ENCODE measurements around the gene PRR5L. TPM values are rescaled to one million over a fixed set of nuclear protein-coding genes. Genes with fewer than 3 reads are reported as not detected.

PRR5L gene
- polyA plus RNA-seq, 1 of the 3 experiments (the other 2 are of a cell fraction), result 0.46 TPM

DNA sequence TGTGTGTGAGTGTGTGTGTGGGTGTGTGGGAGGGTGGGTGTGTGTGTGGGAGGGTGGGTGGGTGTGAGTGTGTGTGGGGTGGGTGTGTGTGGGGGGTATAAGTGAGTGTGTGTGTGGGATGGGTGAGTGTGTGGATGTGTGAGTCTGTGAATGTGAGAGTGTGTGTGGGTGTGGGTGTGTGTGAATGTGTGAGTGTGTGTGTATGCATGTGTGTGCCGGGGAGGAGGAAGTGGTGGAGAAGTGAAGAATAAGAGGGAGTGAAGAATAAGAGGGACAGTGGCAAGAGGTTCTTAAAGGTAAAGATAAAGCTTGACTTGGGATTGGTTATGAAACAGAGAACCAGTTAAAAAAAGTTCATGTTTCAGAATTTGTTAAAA, 54.0 kb downstream of the PRR5L start:
- H3K4me3 ChIP-seq (ENCODE audit: low read depth in 2 of 2, low read length in 1 of 2), result no peak overlapping the region
- no peak overlapping the region for H3K4me2 ChIP-seq
- no peak overlapping the region for H3K9ac ChIP-seq
- H2AFZ ChIP-seq (ENCODE audit: low read depth), result no peak overlapping the region
- no peaks in the 10 kb centered on the region for H3K36me3 ChIP-seq (replicated peaks in 1 of 2; ENCODE audit: control insufficient read depth in 1 of 2, insufficient read depth in 2 of 2, low read length in 1 of 2)
- DNase-seq, result no peak
- POLR2A ChIA-PET, result no interaction called here
- H3K4me1 ChIP-seq (ENCODE audit: control insufficient read depth in 1 of 2, insufficient read depth in 2 of 2, low read depth in 1 of 2, low read length in 1 of 2), result peaks cover 0 to 9% of the 10 kb centered on the region in 2 experiments; a peak in 1 of 4 replicates
- H3K9me2 ChIP-seq, result no peaks in the 10 kb centered on the region
- H3K27ac ChIP-seq (ENCODE audit: low read depth in 2 of 2, low read length in 1 of 2), result no peak overlapping the region
- 100% methylated on average over 1 of the region's 1 CpG for WGBS (ENCODE audit: low lambda C conversion rate)
- no peaks in the 10 kb centered on the region for H3K9me3 ChIP-seq
- H4K20me1 ChIP-seq (ENCODE audit: insufficient read depth), result no peaks in the 10 kb centered on the region
- CTCF ChIA-PET, result interaction anchor here (1.4 kb wide), 1 partner anchor 9 kb away, joined by 3 read pairs; no protein-coding TSS in a partner anchor
- H3F3A ChIP-seq (replicated peaks; ENCODE audit: insufficient read depth), result no peaks in the 10 kb centered on the region
- TF ChIP-seq GATA2 (CRISPR knock-in tag; IDR thresholded peaks at IDR 0.05) (no peak), MXI1 (IDR thresholded peaks at IDR 0.05; ENCODE audit: low read depth, low read length) (no peak), RCOR1 (IDR thresholded peaks at IDR 0.05; ENCODE audit: low read length) (no peak), MEF2A (IDR thresholded peaks at IDR 0.05; ENCODE audit: borderline replicate concordance, low read depth) (no peak), RAD21 (IDR thresholded peaks at IDR 0.05; ENCODE audit: low read length) (no peak), POLR2AphosphoS5 (IDR thresholded peaks at IDR 0.05; ENCODE audit: low read depth, low read length) (no peak), SMC3 (IDR thresholded peaks at IDR 0.05; ENCODE audit: low read depth, low read length) (no peak), EP300 (IDR thresholded peaks at IDR 0.05; ENCODE audit: borderline replicate concordance in 1 of 2, low read depth in 1 of 2, low read length in 1 of 2) (no peak), NRF1 (IDR thresholded peaks at IDR 0.05; ENCODE audit: low read depth, low read length) (no peak), YY1 (IDR thresholded peaks at IDR 0.05; ENCODE audit: low read depth) (no peak), FOXJ3 (CRISPR knock-in tag; IDR thresholded peaks at IDR 0.05) (no peak)
- TF ChIP-seq, protein P1, sequence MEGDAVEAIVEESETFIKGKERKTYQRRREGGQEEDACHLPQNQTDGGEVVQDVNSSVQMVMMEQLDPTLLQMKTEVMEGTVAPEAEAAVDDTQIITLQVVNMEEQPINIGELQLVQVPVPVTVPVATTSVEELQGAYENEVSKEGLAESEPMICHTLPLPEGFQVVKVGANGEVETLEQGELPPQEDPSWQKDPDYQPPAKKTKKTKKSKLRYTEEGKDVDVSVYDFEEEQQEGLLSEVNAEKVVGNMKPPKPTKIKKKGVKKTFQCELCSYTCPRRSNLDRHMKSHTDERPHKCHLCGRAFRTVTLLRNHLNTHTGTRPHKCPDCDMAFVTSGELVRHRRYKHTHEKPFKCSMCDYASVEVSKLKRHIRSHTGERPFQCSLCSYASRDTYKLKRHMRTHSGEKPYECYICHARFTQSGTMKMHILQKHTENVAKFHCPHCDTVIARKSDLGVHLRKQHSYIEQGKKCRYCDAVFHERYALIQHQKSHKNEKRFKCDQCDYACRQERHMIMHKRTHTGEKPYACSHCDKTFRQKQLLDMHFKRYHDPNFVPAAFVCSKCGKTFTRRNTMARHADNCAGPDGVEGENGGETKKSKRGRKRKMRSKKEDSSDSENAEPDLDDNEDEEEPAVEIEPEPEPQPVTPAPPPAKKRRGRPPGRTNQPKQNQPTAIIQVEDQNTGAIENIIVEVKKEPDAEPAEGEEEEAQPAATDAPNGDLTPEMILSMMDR (IDR thresholded peaks at IDR 0.05), result no peak
- TF ChIP-seq, protein P2, sequence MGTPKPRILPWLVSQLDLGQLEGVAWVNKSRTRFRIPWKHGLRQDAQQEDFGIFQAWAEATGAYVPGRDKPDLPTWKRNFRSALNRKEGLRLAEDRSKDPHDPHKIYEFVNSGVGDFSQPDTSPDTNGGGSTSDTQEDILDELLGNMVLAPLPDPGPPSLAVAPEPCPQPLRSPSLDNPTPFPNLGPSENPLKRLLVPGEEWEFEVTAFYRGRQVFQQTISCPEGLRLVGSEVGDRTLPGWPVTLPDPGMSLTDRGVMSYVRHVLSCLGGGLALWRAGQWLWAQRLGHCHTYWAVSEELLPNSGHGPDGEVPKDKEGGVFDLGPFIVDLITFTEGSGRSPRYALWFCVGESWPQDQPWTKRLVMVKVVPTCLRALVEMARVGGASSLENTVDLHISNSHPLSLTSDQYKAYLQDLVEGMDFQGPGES (IDR thresholded peaks at IDR 0.05; ENCODE audit: low read depth, low read length), result no peak
- TF ChIP-seq, protein P3, sequence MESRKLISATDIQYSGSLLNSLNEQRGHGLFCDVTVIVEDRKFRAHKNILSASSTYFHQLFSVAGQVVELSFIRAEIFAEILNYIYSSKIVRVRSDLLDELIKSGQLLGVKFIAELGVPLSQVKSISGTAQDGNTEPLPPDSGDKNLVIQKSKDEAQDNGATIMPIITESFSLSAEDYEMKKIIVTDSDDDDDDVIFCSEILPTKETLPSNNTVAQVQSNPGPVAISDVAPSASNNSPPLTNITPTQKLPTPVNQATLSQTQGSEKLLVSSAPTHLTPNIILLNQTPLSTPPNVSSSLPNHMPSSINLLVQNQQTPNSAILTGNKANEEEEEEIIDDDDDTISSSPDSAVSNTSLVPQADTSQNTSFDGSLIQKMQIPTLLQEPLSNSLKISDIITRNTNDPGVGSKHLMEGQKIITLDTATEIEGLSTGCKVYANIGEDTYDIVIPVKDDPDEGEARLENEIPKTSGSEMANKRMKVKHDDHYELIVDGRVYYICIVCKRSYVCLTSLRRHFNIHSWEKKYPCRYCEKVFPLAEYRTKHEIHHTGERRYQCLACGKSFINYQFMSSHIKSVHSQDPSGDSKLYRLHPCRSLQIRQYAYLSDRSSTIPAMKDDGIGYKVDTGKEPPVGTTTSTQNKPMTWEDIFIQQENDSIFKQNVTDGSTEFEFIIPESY (IDR thresholded peaks at IDR 0.05; ENCODE audit: borderline replicate concordance, low read depth), result no peak
- no peaks in the 10 kb centered on the region for H3K79me2 ChIP-seq (ENCODE audit: insufficient read depth)
- no peaks in the 10 kb centered on the region; the same call in 1 of the 2 replicates for H3K27me3 ChIP-seq (ENCODE audit: insufficient read depth)

All from SK-N-SH (cell line).